Right kidney (tissue), 1 donor: Measurements from ENCODE around the gene DAND5.

Experiments used
- DNase-seq: peaks from one replicate; pipeline ENCODE4 v3.0.0-alpha.2; 2016

The DAND5 gene

DNA sequence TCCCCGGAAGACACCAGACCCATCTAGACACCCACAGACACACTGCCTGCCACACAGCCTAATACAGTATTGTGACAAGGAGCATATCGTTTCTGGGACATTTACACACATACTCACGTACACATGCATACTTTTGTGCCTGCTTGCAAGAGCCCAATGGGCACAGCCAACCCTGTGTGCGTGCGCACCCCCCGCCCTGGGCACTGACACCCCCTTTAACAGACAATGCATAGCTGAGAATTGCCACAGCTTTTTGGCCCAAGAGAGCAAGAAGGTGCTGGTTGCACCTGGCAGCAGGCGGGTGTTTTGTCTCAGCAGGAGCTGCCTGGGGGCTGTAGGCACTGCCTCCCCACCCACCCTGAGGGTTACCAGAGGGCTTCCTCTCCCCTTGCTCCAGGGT lies 24.2 kb downstream of the DAND5 start:
- DNase-seq = no peak

- peak; percentile 59 for DNase-seq
Observed at GRCh38 chr19:12994701-12995595, 25.6 kb downstream of the DAND5 start, which contains the start of gene NFIX. Gene NFIX, plus strand, starts transcription at chr19:12995475. Its CDS starts 363 bp downstream, at chr19:12995838.

DNA sequence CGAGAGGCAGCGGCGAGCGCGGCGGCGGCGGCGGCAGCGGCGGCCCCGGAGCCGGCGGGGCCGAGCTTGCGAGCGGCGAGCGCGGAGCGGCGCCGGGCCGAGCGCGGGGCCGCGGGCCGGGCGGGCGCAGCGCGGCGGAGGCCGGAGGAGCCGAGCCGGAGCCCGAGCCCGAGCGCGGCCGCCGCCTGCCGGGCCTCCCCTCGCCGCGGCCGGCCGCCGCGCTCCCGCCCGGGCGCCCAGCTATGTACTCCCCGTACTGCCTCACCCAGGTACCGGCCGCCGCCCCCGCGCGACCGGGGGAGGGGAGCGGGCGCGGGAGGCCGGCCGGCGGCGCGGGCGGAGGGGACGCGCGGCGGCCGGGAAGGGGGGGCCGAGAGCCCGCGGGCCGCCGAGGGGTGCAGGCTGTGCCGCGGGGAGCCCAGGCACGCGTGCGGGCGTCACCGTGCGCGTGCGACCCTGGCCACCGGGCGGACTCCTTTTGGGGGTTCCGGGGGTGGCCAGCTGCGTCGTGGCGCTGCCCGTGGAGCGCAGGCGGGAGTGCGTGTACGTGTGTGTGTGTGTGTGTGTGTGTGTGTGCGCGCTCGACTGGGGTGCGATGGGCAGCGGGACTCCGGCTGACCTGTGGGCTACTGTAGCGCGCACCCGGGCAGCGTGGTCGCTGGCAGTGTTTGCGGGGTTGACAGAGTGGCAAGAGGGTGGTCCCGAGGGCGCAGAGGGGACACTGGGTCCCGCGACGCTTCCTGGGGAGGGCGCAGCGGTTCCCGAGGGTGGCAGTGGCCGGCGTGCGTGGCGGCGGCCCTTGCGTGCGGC lies 26.4 kb downstream of the DAND5 start:
- peak; percentile 83 for DNase-seq

GRCh38 chr19:12996406-12997094 lies 27.2 kb downstream of the DAND5 start:
- peak; percentile 51 for DNase-seq

DNA sequence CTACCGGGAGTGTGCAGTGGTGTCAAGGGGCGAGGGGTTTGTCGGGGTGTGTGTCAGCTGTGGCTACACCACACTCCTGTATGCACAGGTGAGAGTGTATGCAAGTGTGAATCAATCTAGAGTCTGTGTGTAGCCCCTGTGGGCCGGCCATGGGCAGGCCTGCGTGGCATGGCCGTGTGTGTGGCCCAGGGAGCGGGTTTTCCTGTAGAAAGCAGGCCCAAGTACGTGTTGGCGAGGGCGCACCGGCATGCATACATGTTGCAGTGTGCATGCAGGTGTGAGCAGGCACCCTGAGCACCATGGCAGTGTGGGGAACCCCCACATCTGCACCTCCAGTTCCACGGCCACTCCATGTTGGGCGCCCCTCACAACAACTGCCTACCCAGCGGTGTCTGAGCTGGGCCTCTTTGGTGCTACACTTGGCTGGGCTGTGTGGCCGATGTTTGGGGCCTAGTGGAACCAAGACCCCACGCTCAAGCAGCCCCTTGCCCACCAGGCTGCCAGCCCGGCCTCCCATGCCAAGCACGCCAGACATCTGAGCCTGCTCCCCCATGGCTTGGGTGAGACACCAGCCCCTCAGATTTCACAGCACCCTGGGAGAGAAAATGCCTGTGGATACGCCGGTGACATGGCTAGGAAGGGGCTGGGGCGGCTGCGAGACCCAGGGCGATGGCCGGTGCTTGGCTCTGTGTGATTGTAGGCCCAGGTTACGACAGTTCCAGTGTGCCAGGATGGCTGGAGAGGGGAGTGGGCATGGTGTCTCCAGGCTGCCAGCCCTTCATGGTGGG lies 28.0 kb downstream of the DAND5 start:
- no peak for DNase-seq

DNA sequence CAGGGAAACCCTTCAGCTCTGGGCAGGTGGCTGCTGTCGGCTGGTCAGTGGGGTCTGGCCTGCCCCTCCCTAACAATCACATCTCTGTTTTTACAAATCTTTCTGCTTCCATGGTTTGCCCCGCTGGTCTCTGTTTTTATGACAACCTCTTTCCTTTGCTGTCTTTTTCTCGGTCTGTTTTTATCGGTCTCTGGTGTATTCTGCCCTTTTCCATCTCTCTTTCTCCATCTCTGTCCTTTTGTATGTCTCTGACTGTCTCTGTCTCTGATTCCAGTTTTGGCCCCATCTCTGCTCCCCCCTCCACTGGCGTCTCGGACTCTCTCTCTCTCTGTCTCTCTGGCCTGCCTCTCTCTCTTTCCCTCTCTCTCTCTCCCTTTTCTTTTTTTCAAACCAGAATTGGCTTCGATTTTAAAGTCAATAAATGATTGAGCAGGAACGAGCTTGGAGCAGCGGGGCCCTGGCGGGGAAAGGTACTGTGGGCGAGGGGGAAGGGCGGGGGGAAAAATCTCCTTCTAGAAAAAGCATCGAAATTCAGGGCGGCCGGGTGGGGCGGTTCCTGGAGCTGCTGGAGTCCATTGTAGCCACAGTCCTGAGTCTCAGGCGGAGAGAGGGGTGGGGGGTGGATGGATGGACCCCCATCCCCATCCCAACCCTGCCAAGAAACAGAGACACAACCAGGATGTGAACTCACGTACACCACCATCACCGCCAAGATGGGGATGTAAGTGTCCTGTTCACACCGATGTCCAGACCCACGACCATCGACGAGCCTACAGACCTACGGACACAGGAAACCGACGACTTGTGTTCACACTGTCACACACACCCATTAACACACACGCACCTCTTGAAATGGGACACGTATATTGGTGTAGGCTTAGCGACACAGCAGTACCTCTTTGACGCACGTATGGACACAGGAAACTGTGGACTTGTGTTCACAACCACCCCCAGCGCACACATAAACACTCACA lies 28.9 kb downstream of the DAND5 start:
- DNase-seq = no peak

DNA sequence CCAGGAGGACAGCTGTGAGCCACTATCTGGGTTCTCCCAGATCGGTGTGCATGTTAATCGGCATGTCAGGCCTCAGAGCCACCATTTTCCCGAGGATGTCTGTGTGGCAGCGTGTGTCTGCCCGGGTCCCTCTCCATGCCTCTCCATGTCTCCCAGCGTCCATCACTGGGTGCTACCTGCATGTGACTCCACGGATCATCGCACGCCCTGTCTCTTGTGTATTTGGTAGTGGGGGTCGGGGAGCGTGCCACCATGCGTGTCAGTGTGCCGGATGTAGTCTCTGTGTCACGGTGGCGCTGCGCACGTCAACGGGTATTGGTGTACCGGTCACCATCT lies 31.8 kb downstream of the DAND5 start:
- no peak for DNase-seq

DNA sequence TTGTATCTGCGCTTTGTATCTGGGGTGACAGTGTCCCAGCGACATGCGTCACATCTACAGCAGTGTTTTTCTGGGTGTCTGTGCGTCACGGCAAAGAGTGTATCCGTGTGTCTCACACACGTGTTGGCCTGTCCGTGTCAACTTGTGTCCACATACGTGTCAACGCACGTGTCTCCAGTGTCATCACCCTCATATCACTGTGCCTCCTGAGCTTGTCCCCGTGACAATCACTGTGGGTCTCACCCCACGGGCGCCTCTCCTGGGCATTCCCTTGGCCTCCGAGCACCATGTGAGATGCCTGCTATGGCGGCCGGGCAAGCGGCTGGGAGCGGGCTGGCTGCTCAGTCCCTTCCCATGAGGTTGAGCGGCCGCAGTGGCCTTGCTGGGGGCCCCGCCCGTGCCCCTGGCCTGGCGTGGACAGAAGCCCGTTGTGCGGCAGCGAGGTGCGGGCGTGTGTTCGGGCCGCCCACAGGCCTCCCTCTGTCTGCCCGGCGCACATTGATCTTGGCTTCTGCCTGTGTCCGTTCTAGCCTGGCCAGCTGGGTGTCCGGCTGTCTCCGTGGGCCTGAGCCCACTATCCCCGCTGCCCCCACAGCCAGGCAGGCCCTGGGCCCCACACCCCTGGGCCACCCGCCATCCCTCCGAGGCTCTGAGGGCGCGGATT lies 32.3 kb downstream of the DAND5 start:
- no peak for DNase-seq

- no peak for DNase-seq
Observed at GRCh38 chr19:13002166-13002898, 33.0 kb downstream of the DAND5 start.

- DNase-seq = no peak
Observed at GRCh38 chr19:13003081-13003480, 33.7 kb downstream of the DAND5 start.

GRCh38 chr19:13004273-13004672 lies 34.9 kb downstream of the DAND5 start:
- no peak for DNase-seq

- no peak for DNase-seq
Observed at GRCh38 chr19:13005253-13005652, 35.9 kb downstream of the DAND5 start.

DNA sequence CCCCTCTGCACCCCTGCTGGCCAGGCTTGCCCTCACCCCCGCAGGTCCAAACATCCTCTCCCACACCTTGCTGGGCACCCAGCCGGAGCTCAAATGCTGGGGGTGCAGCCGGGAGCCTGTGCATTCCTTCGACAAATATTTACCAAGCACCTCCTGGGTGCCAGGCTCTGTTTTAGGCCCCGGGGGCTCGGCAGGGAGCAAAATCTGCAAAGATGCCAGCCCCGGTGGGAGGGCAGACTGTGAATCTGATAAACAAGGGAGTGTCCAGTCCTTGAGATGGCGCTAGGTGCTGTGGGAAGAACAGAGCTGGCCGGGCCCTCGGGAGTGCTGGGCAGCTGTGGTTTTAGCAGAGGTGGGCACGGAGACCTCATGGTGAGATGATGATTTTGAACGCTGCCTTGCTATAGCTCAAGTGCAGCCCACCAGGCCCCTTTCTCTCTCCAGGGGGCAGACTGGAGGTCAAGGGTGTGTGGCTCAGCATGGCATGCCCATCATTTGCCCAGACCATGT lies 36.5 kb downstream of the DAND5 start:
- DNase-seq = no peak

GRCh38 chr19:13006431-13007281 lies 37.3 kb downstream of the DAND5 start:
- DNase-seq = no peak

DNA sequence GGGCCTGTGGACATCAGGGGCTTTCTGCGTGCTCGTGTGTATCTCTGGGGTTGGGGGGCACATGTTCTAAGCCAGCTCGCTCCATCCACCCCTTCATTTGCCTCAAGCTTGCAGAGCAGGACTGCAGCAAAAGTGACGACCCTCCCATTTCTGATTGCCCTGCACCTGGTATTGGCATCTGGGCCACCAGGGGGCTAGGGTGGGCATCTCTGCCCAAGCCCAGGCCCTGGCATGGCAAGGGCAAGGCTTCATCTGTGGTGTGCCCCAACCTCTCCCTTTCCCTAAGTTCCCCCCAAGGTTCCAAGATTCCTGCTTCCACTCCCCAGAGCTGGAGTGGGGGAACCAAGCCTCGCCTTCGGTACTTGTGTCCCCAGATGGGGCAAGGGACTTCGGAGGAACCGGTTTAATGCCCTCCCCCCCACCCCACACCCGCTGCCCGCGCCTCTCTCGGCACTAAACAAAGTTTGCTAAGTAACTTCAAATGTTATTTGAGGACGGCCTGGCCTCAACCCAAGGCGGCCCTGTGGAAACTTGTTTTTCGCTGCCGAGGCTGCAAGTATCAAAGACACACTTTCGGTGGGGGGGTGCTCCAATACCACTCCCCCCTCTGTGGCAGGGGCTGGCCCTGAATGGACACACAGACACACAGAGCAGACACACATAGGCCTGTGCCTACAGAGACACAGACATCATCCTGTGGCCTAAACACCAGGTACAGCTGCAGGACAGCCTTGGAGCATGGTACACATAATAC lies 38.1 kb downstream of the DAND5 start:
- no peak for DNase-seq

DNA sequence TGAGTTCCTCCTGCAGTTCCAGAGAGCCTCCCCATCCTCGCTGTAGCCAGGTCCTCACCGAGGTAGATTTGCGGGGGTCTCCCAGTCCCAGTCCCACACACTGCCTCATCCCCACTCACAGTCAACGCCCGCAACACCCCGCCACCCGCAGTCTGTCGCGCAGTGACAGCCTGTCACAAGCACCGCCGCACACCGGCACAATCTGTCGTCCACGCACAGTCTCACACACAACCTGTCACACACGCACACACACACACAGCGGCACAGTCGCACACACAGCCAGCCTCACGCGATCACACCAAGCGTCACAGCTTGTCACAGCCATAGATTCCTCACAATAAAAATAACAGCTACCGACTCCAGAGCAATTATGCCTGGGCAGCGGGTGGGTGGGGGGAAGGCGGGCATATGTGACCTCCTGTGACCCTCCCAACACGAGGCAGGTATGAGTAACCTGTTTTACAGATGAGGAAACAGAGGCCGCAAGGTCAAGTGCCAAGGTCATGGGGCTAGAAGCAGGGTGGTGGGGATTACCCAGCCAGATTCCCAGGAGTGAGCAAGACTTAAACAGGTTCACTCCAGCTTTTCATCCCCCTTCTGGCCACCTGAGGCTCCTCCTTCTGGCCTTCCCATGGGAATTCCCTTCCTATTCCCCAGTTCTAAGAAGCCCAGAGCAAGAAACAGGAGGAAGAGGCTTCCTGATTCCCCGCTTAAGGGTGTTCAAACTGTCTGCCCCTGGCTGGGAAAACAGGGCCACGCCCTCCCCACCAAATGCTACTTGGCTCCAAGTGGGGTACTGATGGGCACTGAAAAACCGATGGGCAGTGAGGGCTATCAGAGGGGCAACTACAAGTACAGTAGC lies 39.8 kb downstream of the DAND5 start:
- DNase-seq = no peak
